PC-3 (cell line): ENCODE data around the gene USP34.

Source experiments
- EZH2 ChIP-seq: fragments of 300-600 bp; sonication (generic); IDR thresholded peaks from one replicate; pipeline ENCODE4 v1.6.1; 2017; ENCODE audit warnings: antibody characterized with exemption, mild to moderate bottlenecking, low read length; ENCODE audit not compliant: unreplicated experiment
- EZH2phosphoT487 ChIP-seq: fragments of 300-600 bp; sonication (generic); IDR thresholded peaks from 2 replicates; pipeline ENCODE4 v1.6.1; 2018; ENCODE audit warnings: mild to moderate bottlenecking, antibody characterized with exemption, low read length, borderline replicate concordance
- TF ChIP-seq, protein P1 (sequence below): fragments of 300-600 bp; sonication (generic); conservative IDR thresholded peaks from 2 replicates; pipeline ENCODE4 v1.5.1; 2017; ENCODE audit warnings: antibody characterized with exemption, low read depth, mild to moderate bottlenecking, low read length

DNA sequence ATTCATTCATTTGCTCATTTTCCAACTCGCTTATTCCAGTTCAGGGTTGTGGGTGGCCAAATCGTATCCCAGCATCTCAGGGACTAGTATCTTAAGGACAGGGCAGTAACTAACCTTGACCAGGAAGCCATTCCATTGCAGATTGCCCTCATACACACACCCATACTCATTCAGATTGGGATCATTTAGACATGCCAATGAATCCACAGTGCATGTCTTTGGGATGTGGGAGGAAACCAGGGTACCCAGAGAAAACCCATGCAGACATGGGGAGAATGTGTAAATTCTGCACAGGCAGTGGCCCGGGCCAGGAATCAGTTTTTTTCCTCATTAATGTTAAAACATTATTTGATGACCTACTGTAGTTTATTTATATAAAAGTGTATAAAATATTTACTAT is 150.7 kb downstream of the USP34 start:
- TF ChIP-seq EZH2phosphoT487 (no peak), EZH2 (no peak)
- TF ChIP-seq, protein P1, sequence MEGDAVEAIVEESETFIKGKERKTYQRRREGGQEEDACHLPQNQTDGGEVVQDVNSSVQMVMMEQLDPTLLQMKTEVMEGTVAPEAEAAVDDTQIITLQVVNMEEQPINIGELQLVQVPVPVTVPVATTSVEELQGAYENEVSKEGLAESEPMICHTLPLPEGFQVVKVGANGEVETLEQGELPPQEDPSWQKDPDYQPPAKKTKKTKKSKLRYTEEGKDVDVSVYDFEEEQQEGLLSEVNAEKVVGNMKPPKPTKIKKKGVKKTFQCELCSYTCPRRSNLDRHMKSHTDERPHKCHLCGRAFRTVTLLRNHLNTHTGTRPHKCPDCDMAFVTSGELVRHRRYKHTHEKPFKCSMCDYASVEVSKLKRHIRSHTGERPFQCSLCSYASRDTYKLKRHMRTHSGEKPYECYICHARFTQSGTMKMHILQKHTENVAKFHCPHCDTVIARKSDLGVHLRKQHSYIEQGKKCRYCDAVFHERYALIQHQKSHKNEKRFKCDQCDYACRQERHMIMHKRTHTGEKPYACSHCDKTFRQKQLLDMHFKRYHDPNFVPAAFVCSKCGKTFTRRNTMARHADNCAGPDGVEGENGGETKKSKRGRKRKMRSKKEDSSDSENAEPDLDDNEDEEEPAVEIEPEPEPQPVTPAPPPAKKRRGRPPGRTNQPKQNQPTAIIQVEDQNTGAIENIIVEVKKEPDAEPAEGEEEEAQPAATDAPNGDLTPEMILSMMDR, result no peak
